SK-N-SH (cell line): Measurements from ENCODE around the gene BLVRA. TPM values are rescaled to one million over a fixed set of nuclear protein-coding genes. Genes with fewer than 3 reads are reported as not detected.

ENCODE experiments used
- CTCF ChIA-PET: fragments of 300-600, 350-600 bp; formaldehyde crosslinking; extraction: SDS; loops from one replicate; lab custom pipeline; 2021; lab: Yijun Ruan, JAX
- POLR2A ChIA-PET: fragments of 350-600 bp; sonication (Branson Sonifier 250); formaldehyde crosslinking; extraction: SDS; loops from one replicate; lab custom pipeline; 2020; ENCODE audit warnings: antibody characterized with exemption, inconsistent platforms; lab: Yijun Ruan, JAX
- DNase-seq: peaks from one replicate; pipeline ENCODE4 v3.0.0; 2012
- H2AFZ ChIP-seq: fragments of 200-600 bp; sonication (generic); 2 replicates; pipeline ENCODE4 v1.8.1; 2016; ENCODE audit warnings: antibody characterized with exemption, mild to moderate bottlenecking, low read depth
- H3F3A ChIP-seq: fragments of 200-600 bp; sonication (generic); replicated peaks from 2 replicates; pipeline ENCODE3; 2016; ENCODE audit warnings: antibody characterized with exemption, mild to moderate bottlenecking; ENCODE audit not compliant: insufficient read depth
- H3K27ac ChIP-seq, 2 experiments: fragments of 200-500 bp in 1 of 2; fragments of 200-600 bp in 1 of 2; sonication (Bioruptor generic) in 1 of 2; sonication (generic), shearing (Covaris generic) in 1 of 2; 2 replicates each; pipeline versions ENCODE4 v1.5.1 to v1.6.1; 2014 to 2016; ENCODE audit warnings: low read depth in 2 of 2, inconsistent platforms in 1 of 2, low read length in 1 of 2, mild to moderate bottlenecking in 1 of 2, mixed read lengths in 1 of 2
- H3K27me3 ChIP-seq: fragments of 200-600 bp; sonication (generic), shearing (Covaris generic); 2 replicates; pipeline ENCODE4 v1.6.1; 2016; ENCODE audit warnings: mixed run types; ENCODE audit not compliant: insufficient read depth
- H3K36me3 ChIP-seq, 2 experiments: fragments of 200-500 bp in 1 of 2; fragments of 200-600 bp in 1 of 2; sonication (Bioruptor generic) in 1 of 2; sonication (generic) in 1 of 2; replicated peaks in 1 of 2; 2 replicates each; pipeline versions ENCODE3 to v1.5.1; 2014 to 2016; ENCODE audit warnings: low read length in 1 of 2, mild to moderate bottlenecking in 1 of 2; ENCODE audit not compliant: insufficient read depth in 2 of 2, control insufficient read depth in 1 of 2
- H3K4me1 ChIP-seq, 2 experiments: fragments of 200-500 bp in 1 of 2; fragments of 200-600 bp in 1 of 2; sonication (Bioruptor generic) in 1 of 2; sonication (generic), shearing (Covaris generic) in 1 of 2; 2 replicates each; pipeline versions ENCODE4 v1.5.1 to v1.6.1; 2014 to 2016; ENCODE audit warnings: low read depth in 1 of 2, low read length in 1 of 2, mixed run types in 1 of 2; ENCODE audit not compliant: insufficient read depth in 2 of 2, control insufficient read depth in 1 of 2
- H3K4me2 ChIP-seq: fragments of 200-600 bp; sonication (generic), shearing (Covaris generic); 2 replicates; pipeline ENCODE4 v1.6.1; 2017; ENCODE audit warnings: mixed run types
- H3K4me3 ChIP-seq, 2 experiments: fragments of 200-500 bp in 1 of 2; fragments of 200-600 bp in 1 of 2; sonication (Bioruptor generic) in 1 of 2; sonication (generic), shearing (Covaris generic) in 1 of 2; 2 replicates each; pipeline versions ENCODE4 v1.5.1 to v1.8.1; 2014 to 2016; ENCODE audit warnings: low read depth in 2 of 2, inconsistent platforms in 1 of 2, low read length in 1 of 2, mild to moderate bottlenecking in 1 of 2, mixed read lengths in 1 of 2, moderate library complexity in 1 of 2
- H3K79me2 ChIP-seq: fragments of 200-600 bp; sonication (generic); 2 replicates; pipeline ENCODE4 v1.8.1; 2017; ENCODE audit warnings: mild to moderate bottlenecking; ENCODE audit not compliant: insufficient read depth
- H3K9ac ChIP-seq: fragments of 200-600 bp; sonication (generic); 2 replicates; pipeline ENCODE4 v1.6.1; 2017; ENCODE audit warnings: mixed run types
- H3K9me2 ChIP-seq: fragments of 200-600 bp; sonication (generic); 2 replicates; pipeline ENCODE4 v1.6.1; 2017; ENCODE audit warnings: mixed run types
- H3K9me3 ChIP-seq: fragments of 200-600 bp; sonication (generic); 2 replicates; pipeline ENCODE4 v1.6.1; 2017; ENCODE audit warnings: mixed run types, mild to moderate bottlenecking, moderate library complexity
- H4K20me1 ChIP-seq: fragments of 200-600 bp; sonication (generic); 2 replicates; pipeline ENCODE4 v1.6.1; 2017; ENCODE audit warnings: mild to moderate bottlenecking, mixed run types; ENCODE audit not compliant: insufficient read depth
- EZH2phosphoT487 ChIP-seq: fragments of 200-600 bp; sonication (generic); IDR thresholded peaks from 2 replicates; pipeline ENCODE4 v1.6.1; 2017; ENCODE audit warnings: low read depth, mixed run types, mild to moderate bottlenecking, antibody characterized with exemption, moderate library complexity, borderline replicate concordance
- FOSL2 ChIP-seq: IDR thresholded peaks from 2 replicates; pipeline ENCODE4 v1.4.0; 2012; ENCODE audit warnings: low read depth, mild to moderate bottlenecking, moderate library complexity, borderline replicate concordance
- FOXM1 ChIP-seq: IDR thresholded peaks from 2 replicates; pipeline ENCODE4 v1.4.0; 2012; ENCODE audit warnings: low read depth, mild to moderate bottlenecking
- MXI1 ChIP-seq: IDR thresholded peaks from 2 replicates; pipeline ENCODE4 v1.6.1; 2012; ENCODE audit warnings: mild to moderate bottlenecking, low read depth, low read length, improper control_type of control experiment
- NFIC ChIP-seq: IDR thresholded peaks from 2 replicates; pipeline ENCODE4 v1.4.0; 2012; ENCODE audit warnings: borderline replicate concordance
- RXRA ChIP-seq: IDR thresholded peaks from 2 replicates; pipeline ENCODE4 v1.4.0; 2012; ENCODE audit warnings: low read depth, mild to moderate bottlenecking, borderline replicate concordance
- SIN3A ChIP-seq: IDR thresholded peaks from 2 replicates; pipeline ENCODE4 v1.6.1; 2012; ENCODE audit warnings: low read depth, mild to moderate bottlenecking, low read length, moderate library complexity, borderline replicate concordance
- SMC3 ChIP-seq: IDR thresholded peaks from 2 replicates; pipeline ENCODE4 v1.6.1; 2012; ENCODE audit warnings: low read depth, low read length, improper control_type of control experiment
- TAF1 ChIP-seq: IDR thresholded peaks from 2 replicates; pipeline ENCODE4 v1.6.1; 2012; ENCODE audit warnings: low read depth, mild to moderate bottlenecking, low read length, moderate library complexity, borderline replicate concordance
- YY1 ChIP-seq: IDR thresholded peaks from 2 replicates; pipeline ENCODE4 v1.4.0; 2012; ENCODE audit warnings: low read depth, mild to moderate bottlenecking
- WGBS: methylation state at CpG from one replicate; pipeline ENCODE4 v1.1.6; 2017; ENCODE audit warnings: low lambda C conversion rate; 5-methylcytosine and 5-hydroxymethylcytosine counted together
- polyA plus RNA-seq, 3 experiments: library from polyadenylated mRNA; depleted of rRNA; stranded (reverse); fragments of >200 nt; gene quantifications; 2 replicates each; pipeline ENCODE4 v1.2.3, GENCODE V29; 2012
- TF ChIP-seq, protein P1 (sequence below): IDR thresholded peaks from 2 replicates; pipeline ENCODE4 v1.4.0; 2012; ENCODE audit warnings: low read depth
- TF ChIP-seq, protein P2 (sequence below): IDR thresholded peaks from 2 replicates; pipeline ENCODE4 v1.4.0; 2012; ENCODE audit warnings: low read depth, borderline replicate concordance
- TF ChIP-seq, protein P3 (sequence below): fragments of 150-350 bp; IDR thresholded peaks from 2 replicates; pipeline ENCODE4 v1.6.1; 2017; ENCODE audit warnings: antibody characterized with exemption, low read length, low read depth, borderline replicate concordance
- TF ChIP-seq, protein P4 (sequence below): IDR thresholded peaks from 2 replicates; pipeline ENCODE4; 2012
- TF ChIP-seq, protein P5 (sequence below): fragments of 150-350 bp; IDR thresholded peaks from 2 replicates; pipeline ENCODE4 v1.6.1; 2016; ENCODE audit warnings: mild to moderate bottlenecking, low read depth, low read length
- TF ChIP-seq, protein P6 (sequence below): fragments of 200-600 bp; sonication (generic); IDR thresholded peaks from 2 replicates; pipeline ENCODE4 v1.6.1; 2017; ENCODE audit warnings: antibody characterized with exemption, mild to moderate bottlenecking, moderate library complexity

Gene BLVRA
- polyA plus RNA-seq, 1 of the 3 experiments (the other 2 are of a cell fraction): 123 TPM

DNA sequence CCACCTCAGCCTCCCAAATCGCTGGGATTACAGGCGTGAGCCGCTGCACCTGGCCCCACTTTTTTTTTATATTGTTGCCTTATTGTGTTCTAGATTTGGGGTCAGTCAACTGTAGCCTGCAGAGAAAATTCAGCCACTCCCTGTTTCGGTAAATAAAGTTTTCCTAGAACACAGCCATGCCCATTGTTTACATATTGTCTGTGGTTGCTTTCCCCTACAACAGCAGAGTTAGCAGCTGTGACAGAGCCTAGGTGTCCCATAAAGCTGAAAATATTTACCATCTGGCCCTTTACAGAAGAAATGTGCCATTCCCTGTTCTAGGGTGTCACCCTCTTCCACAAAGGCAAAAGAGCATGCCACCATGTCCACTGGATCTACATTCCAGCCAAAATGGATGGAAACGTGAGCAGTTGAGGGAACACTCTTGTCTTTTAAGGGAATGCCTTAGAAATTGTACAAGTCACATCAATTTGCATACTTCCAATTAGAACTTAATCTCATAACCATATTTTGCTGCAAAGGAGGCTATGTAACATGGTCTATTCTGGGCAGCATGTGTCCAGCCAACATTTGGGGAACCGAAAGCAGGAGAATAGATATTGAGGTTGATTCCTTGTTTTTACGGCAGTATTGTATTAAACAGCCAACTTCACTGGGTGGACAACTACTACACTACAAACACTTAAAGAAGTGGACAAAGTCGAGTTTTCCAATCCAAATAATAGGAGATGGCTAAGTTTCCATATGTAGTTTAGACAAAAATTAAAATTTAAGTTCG lies 11.0 kb upstream of the BLVRA start:
- ChIA-PET POLR2A (no interaction called here), CTCF (interaction anchor here (0.6 to 2.7 kb wide), 4 partner anchors 17 to 165 kb away, joined by 3 to 10 read pairs (median 6); partner anchors contain the start of gene STK17A)
- no peak overlapping the region for H3K9ac ChIP-seq
- H3K79me2 ChIP-seq: no peaks in the 10 kb centered on the region
- 77% methylated on average over 9 of the region's 9 CpGs for WGBS
- H3F3A ChIP-seq: no peaks in the 10 kb centered on the region
- H3K36me3 ChIP-seq: no peaks in the 10 kb centered on the region
- H3K4me1 ChIP-seq: no peaks in the 10 kb centered on the region
- no peaks in the 10 kb centered on the region for H4K20me1 ChIP-seq
- no peak overlapping the region for H3K4me2 ChIP-seq
- no peaks in the 10 kb centered on the region for H3K9me3 ChIP-seq
- no peak overlapping the region for H3K27ac ChIP-seq
- no peak for DNase-seq
- H3K9me2 ChIP-seq: no peaks in the 10 kb centered on the region
- H3K27me3 ChIP-seq: peaks cover 11% of the 10 kb centered on the region; the same call in 1 of the 2 replicates
- no peak overlapping the region for H3K4me3 ChIP-seq
- H2AFZ ChIP-seq: no peak overlapping the region
- TF ChIP-seq FOSL2 (no peak), SMC3 (no peak), EZH2phosphoT487 (no peak), SIN3A (no peak), MXI1 (no peak), RXRA (no peak), NFIC (no peak), TAF1 (no peak), YY1 (no peak), FOXM1 (no peak)
- TF ChIP-seq, protein P1, sequence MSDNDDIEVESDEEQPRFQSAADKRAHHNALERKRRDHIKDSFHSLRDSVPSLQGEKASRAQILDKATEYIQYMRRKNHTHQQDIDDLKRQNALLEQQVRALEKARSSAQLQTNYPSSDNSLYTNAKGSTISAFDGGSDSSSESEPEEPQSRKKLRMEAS: no peak
- TF ChIP-seq, protein P2, sequence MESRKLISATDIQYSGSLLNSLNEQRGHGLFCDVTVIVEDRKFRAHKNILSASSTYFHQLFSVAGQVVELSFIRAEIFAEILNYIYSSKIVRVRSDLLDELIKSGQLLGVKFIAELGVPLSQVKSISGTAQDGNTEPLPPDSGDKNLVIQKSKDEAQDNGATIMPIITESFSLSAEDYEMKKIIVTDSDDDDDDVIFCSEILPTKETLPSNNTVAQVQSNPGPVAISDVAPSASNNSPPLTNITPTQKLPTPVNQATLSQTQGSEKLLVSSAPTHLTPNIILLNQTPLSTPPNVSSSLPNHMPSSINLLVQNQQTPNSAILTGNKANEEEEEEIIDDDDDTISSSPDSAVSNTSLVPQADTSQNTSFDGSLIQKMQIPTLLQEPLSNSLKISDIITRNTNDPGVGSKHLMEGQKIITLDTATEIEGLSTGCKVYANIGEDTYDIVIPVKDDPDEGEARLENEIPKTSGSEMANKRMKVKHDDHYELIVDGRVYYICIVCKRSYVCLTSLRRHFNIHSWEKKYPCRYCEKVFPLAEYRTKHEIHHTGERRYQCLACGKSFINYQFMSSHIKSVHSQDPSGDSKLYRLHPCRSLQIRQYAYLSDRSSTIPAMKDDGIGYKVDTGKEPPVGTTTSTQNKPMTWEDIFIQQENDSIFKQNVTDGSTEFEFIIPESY: no peak
- TF ChIP-seq, protein P3, sequence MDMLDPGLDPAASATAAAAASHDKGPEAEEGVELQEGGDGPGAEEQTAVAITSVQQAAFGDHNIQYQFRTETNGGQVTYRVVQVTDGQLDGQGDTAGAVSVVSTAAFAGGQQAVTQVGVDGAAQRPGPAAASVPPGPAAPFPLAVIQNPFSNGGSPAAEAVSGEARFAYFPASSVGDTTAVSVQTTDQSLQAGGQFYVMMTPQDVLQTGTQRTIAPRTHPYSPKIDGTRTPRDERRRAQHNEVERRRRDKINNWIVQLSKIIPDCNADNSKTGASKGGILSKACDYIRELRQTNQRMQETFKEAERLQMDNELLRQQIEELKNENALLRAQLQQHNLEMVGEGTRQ: no peak
- TF ChIP-seq, protein P4, sequence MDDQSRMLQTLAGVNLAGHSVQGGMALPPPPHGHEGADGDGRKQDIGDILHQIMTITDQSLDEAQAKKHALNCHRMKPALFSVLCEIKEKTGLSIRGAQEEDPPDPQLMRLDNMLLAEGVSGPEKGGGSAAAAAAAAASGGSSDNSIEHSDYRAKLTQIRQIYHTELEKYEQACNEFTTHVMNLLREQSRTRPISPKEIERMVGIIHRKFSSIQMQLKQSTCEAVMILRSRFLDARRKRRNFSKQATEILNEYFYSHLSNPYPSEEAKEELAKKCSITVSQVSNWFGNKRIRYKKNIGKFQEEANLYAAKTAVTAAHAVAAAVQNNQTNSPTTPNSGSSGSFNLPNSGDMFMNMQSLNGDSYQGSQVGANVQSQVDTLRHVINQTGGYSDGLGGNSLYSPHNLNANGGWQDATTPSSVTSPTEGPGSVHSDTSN: no peak
- TF ChIP-seq, protein P5, sequence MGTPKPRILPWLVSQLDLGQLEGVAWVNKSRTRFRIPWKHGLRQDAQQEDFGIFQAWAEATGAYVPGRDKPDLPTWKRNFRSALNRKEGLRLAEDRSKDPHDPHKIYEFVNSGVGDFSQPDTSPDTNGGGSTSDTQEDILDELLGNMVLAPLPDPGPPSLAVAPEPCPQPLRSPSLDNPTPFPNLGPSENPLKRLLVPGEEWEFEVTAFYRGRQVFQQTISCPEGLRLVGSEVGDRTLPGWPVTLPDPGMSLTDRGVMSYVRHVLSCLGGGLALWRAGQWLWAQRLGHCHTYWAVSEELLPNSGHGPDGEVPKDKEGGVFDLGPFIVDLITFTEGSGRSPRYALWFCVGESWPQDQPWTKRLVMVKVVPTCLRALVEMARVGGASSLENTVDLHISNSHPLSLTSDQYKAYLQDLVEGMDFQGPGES: no peak
- TF ChIP-seq, protein P6, sequence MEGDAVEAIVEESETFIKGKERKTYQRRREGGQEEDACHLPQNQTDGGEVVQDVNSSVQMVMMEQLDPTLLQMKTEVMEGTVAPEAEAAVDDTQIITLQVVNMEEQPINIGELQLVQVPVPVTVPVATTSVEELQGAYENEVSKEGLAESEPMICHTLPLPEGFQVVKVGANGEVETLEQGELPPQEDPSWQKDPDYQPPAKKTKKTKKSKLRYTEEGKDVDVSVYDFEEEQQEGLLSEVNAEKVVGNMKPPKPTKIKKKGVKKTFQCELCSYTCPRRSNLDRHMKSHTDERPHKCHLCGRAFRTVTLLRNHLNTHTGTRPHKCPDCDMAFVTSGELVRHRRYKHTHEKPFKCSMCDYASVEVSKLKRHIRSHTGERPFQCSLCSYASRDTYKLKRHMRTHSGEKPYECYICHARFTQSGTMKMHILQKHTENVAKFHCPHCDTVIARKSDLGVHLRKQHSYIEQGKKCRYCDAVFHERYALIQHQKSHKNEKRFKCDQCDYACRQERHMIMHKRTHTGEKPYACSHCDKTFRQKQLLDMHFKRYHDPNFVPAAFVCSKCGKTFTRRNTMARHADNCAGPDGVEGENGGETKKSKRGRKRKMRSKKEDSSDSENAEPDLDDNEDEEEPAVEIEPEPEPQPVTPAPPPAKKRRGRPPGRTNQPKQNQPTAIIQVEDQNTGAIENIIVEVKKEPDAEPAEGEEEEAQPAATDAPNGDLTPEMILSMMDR: no peak
- TF ChIP-seq, all 33 proteins: peak for 0
